Endometrium (tissue), 2 donors: ENCODE data around the gene ANKS1A.
"Not testable (repeated sequence)": the region's sequence is repeated elsewhere in the genome, so short reads cannot be mapped to it uniquely, and the experiment has no call there.

ENCODE experiments used
- FAIRE-seq: peaks from 2 replicates; lab custom pipeline; 2012; peaks lifted over from hg19 to GRCh38; lab: Jason Lieb, UNC
- donor health status: control.
- donor health status: control.

Gene ANKS1A

GRCh38 chr6:34999153-34999552 lies 110.1 kb downstream of the ANKS1A start:
- not testable (repeated sequence) for FAIRE-seq

GRCh38 chr6:34999962-35000361 lies 110.9 kb downstream of the ANKS1A start:
- FAIRE-seq, result not testable (repeated sequence)

- not testable (repeated sequence) for FAIRE-seq
These were observed 112.3 kb downstream of the ANKS1A start for GRCh38 chr6:35001349-35001748.

DNA sequence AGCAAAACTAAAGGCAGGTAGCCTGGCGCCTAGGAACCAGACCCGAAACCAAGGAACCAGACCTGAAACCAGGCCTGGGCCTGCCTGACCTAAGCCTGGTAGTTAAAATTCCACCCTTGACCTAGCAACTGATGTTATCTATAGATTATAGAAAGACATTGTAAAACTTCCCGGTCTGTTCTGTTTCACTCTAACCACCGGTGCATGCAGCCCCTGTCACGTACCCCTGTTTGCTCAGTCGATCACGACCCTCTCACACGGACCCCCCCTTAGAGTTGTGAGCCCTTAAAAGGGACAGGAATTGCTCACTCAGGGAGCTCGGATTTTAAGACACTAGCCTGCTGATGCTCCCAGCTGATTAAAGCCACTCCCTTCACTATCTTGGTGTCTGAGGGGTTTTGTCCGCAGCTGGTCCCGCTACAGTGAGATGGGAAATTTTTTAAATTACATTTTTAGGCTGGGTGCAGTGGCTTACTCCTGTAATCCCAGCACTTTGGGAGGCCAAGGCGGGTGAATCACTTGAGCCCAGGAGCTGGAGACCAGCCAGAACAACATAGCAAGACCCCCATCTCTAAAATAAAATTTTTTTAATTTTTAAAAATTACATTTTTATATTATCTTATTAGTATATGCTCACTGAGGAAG lies 115.0 kb downstream of the ANKS1A start:
- FAIRE-seq, result not testable (repeated sequence)

GRCh38 chr6:35007016-35007415 lies 118.0 kb downstream of the ANKS1A start:
- FAIRE-seq, result no peak

GRCh38 chr6:35008858-35009257 lies 119.8 kb downstream of the ANKS1A start:
- FAIRE-seq, result no peak

DNA sequence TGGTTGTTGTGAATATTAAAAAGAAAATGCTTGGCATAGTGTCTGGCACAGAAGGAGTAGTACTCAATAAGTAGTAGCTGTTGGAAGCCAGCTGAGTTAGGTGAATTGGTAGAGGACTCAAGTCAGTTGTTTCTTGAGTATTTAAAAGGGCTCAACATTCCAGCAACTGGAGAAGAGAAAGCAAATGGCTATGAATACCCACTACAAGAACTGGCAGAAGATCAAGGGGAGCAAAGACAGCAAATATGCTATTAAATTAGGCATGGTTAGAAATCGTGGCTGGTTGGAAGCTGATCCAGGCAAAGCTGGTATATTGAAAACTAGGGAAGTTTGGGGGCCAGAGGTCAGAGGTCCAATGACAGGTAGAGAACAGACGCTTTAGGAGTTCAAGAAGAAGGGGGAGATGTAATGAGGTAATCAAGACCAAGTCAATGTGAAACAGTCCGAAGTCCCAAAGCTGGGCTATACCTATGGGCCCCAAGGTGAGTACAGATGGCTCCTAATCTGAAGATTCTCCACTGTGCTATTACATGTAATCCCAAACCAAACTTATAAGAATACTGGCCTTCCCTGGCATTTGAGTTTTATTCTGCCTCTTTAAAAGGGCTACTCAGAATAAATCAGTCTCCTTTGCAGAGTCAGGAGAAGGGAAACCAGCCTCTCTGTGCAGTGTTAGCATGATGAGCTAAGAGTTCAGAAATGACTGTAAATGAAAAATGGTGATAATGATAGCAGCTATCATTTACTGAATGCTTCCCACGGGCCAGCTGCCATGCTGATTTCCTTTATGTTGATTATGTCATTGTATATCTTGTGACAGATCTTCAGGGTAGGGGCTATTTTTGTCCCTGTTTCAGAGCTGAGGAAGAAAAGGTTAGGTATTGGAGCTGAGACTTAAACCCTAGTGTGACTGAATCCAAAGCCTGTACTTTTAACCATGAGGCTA lies 122.3 kb downstream of the ANKS1A start:
- no peak for FAIRE-seq

DNA sequence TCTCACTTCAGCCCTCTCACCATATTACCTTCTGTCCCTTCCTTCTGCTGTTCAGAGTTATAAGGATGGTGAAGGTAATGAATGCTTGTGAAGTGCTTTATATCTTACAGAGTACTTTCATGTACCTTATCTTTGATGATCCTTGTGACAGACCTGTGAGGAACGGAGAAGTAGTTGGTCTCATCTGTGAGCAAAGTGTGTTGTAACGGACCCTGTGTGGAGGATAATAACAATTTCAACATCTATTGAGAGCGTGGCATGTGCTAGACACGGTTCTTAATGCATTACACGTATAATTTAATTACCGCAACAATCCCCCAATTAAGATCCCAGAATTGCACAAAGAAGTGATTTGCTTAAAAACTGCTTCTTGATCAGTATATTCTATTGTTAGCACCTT lies 124.6 kb downstream of the ANKS1A start:
- no peak for FAIRE-seq

DNA sequence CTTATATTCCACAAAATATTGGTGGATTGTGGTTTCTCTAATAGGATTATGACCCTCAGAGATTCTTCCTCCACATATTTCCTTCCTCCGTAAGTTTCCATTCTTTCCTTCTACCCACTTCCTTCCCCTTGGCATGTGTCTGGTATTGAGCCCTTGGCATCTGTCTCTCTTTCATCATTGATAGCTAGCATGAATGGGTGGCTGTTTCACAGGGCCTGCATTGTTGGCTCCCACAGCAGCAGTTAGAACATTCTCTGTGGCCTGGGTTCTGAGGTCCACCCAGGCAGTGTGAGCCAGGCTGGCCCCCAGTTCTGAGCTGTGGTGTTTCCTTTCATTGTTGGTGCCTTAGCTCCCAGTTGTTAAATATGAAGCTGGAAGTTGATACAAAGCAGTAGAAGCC lies 125.3 kb downstream of the ANKS1A start:
- no peak for FAIRE-seq

GRCh38 chr6:35014786-35015185 lies 125.7 kb downstream of the ANKS1A start:
- FAIRE-seq, result no peak

GRCh38 chr6:35015476-35015875 lies 126.4 kb downstream of the ANKS1A start:
- FAIRE-seq, result no peak

DNA sequence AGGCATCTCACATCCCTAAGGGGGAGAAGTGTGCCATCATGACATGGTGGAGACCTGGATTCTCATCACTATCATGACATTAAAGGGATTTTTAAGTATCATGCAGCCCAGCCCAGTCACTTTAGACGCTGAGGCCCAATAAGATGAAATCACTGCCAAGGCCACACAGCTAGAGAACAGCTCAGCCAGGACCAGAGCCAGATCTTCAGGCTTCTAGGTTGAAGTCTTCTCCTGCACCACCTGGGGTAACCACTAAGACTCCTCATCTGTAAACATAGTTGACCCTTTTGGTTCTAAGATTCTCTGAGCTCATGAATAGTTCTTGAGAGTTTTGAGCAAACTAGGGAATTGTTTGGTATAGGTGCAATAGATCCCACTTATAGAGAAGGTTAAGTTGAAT lies 126.9 kb downstream of the ANKS1A start:
- no peak for FAIRE-seq

- FAIRE-seq, result peak; percentile 33
These were observed 127.7 kb downstream of the ANKS1A start for GRCh38 chr6:35016502-35017321.

DNA sequence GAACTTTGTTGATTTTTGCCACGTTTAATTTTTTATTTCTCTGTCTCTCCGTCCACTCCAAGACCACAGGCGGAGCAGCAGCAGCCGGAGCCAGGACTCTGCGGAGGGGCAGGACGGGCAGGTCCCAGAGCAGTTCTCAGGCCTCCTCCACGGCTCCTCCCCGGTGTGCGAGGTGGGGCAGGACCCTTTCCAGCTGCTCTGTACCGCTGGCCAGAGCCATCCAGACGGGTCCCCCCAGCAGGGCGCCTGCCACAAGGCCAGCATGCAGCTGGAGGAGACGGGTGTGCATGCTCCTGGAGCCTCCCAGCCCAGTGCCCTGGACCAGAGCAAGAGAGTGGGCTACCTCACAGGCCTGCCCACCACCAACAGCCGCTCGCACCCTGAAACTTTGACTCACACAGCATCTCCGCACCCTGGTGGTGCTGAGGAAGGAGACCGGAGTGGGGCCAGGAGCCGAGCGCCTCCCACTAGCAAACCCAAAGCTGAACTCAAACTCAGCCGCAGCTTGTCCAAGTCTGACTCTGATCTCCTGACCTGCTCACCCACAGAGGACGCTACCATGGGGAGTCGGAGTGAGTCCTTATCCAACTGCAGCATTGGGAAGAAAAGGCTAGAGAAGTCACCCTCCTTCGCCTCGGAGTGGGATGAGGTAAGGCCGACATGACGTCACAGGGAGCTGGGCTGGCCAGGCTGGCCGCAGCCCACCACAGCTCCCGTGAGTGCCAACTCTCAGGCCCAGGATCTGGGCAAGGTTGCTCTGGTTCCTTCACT lies 128.5 kb downstream of the ANKS1A start:
- no peak for FAIRE-seq

DNA sequence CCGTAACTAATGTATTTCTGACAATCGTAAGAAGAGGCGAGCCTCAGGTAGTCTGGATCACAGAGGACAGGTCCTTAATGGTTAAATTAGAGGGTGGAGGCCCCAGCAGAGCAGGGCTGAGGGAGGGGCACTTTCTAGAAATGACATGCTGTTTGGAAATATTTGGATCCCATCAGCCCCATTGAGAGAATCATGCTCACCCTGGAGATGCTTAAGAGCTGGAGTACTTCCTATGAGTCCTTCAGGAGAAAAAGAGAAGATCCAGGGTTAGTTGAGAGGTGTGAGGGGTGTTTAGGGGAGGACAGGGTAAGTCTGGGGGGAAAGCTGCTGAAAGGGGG lies 129.1 kb downstream of the ANKS1A start:
- no peak for FAIRE-seq

DNA sequence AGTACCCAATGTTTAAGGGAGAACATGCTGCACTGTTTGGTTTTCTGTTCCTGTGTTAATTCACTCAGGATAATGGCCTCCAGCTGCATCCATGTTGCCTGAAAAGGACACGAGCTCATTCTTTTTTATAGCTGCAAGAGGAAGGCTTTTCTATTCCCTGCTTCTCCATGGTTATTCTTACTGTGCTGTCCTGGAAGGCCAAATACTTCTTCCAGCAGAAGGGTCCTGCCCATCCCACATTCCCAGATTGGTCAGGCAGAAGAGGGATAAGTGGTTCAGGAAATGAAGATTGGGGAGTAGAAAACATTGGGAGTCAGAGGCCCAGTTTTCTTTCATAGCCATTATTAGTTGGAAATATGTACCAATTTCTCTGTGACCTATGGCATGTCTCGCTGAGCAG lies 129.7 kb downstream of the ANKS1A start:
- FAIRE-seq, result no peak

GRCh38 chr6:35019171-35019570 lies 130.1 kb downstream of the ANKS1A start:
- FAIRE-seq, result no peak

DNA sequence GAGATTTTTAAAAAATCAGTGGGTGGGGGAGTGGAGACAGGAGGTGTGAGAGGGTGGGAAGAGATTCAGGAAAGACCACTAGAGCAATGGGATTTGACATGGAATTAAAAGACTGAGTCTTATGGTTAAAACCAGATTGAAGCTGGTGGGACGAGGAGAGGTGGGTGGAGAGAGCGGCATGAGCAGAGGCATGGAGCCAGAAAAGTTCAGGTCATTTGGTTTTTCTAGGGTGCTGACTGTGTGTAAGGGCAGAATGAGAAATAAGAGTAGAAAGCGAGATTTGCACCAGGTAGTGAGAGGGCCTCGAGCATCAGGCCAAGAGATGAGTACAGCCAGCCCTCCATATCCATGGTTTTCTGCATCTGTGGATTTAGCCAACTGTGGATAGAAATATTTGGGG lies 130.8 kb downstream of the ANKS1A start:
- no peak for FAIRE-seq

DNA sequence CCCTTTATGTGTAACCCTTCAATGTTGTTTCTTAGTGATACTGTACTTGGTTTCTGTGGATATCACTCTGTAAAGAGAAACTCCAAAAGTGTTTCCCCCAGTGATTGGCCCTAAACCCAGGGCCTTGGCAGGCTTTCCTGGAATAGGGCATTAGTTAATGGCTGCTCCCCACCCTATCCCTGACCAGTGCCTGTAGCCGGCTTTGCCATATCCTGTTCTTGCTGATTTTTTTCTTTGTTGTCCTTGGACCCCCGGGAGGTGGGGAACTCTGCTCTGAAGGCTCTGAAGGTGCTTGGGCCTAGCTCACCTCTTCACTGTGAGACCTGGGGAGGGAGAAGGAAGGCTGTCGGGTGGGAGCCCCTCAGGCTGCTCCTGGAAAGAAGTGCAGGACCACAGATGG lies 131.9 kb downstream of the ANKS1A start:
- no peak for FAIRE-seq

- no peak for FAIRE-seq
These were observed 134.3 kb downstream of the ANKS1A start for GRCh38 chr6:35023091-35024000.

DNA sequence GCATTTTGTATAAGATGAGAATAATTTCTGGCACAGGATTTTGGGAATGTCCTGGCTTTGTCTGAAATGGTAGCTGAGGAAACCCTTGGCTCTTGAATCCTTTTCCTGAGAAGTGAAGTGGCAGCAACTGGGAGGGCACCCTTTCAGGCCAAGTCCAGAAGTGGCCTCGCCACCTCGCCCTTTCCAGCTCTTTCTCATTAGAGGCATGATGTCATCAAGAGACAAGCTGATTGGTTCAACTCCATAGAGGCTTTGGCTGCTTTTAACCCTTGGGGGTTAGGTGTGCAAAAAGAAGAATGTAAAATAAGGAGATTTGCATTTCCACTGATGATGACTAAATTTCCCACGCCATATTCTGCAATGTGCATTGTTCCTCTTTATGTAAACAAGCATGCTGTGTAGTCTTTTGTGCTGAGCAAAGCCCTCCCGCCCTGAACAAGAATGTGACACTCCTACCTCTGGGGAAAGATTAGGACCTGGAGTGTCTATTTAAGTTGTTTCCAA lies 135.5 kb downstream of the ANKS1A start:
- no peak for FAIRE-seq
